Ammon's horn (tissue), 1 donor: Measurements from ENCODE around the gene EVC.

ENCODE experiments used
- DNase-seq: peaks from one replicate; pipeline ENCODE4 v3.0.0-alpha.2; 2016; ENCODE audit warnings: low spot score

Gene EVC

DNA sequence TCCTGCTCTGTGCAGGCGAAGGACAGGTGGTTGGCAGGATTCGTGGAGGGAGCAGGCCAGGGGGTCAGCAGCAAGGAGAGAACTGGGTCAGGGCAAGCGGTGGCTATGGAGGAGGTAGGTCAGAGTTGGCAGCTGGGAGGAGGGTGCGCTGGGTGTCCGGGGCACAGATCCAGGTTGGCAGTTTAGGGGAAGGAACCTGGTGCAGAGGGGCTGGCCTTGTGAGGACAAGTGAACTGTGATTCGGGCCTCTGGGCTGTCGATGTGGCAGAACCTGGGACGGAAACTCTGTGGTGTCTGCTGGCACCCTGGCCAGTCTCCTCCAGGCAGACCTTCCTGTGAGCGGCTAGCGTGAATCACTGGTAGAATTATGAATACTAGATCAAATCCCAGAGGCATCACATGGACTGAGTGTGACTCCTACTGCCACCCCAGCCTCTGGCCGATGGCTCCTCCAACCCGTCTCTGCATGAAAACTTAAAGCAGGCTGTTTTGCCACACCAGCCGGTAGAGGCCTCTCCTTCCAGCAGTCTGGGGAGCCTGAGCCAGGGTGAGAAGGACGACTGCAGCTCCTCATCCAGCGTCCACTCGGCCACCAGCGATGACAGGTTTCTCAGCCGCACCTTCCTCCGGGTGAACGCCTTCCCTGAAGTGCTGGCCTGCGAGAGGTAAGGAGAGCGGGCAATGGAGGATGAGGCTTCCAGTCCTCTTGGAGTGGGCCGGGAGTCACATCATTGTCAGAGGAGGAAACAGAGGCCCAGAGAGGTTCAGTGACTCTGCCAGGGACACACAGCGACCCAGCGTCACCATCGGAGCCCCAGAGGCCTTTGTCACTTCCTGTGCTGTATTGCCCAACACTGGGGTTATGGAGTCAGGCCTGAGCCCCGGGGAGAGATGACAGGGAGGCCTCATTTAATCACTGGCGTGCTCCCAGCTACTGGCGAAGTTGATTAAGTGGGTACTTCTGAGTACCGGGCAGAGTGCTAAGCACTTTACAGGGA, 20.3 kb downstream of the EVC start:
- DNase-seq: no peak

DNA sequence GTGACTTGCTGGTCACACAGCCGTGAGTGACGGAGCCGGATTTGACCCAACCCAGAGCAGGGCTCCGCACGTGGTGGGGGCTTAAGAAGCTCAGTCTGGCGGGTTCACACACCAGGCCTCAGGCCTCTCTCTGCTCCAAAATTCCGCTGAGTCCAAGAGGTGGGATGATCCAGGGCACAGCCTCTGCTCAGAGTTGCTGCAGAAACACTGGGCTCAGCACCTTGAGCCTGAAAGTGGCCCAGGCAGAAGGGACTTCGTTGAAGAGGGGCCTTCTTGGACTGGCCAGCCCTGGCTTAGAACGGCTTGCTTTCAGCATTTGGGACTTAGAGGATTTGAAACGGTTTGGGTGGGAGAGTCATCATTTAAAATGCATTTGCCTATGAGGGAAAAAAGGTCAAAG, 21.2 kb downstream of the EVC start:
- DNase-seq: no peak

- no peak for DNase-seq
Observed at GRCh38 chr4:5734853-5735252, 23.9 kb downstream of the EVC start.

DNA sequence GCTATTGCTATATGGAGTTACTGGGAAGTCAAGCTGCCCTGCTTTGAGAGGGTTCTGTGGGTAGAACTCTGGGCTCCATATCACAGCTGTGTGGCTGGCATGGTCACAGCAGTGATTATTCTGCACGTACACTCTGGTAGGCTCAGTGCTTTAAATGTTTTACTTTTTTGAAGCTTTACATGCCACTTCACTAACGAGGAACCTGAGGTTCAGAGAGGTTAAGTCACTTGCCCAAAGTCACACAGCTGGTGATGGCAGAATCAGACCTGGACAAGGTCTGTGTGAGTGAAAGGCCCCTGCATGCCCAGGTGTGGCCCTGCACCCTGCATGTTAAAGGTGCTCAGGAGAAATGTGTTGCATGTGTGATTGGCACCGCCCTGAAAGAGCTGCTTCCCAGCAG, 24.5 kb downstream of the EVC start:
- DNase-seq: no peak

DNA sequence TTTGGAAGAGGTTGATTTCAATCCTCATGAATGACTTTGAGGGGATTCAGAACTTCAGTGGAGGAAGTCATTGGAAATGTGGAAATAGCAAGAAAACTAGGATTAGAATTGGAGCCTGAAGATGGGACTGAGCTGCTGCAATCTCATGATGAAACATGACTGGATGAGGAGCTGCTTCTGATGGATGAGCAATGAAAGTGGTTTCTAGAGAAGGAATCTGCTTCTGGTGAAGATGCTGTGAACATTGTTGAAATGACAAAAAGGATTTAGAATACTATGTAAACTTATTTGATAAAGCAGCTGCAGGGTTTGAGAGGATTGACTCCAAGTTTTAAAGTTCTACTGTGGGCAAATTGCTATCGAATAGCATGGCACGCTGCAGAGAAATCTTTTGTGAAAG, 27.1 kb downstream of the EVC start:
- DNase-seq: no peak

GRCh38 chr4:5742388-5742787, 31.4 kb downstream of the EVC start:
- no peak for DNase-seq

DNA sequence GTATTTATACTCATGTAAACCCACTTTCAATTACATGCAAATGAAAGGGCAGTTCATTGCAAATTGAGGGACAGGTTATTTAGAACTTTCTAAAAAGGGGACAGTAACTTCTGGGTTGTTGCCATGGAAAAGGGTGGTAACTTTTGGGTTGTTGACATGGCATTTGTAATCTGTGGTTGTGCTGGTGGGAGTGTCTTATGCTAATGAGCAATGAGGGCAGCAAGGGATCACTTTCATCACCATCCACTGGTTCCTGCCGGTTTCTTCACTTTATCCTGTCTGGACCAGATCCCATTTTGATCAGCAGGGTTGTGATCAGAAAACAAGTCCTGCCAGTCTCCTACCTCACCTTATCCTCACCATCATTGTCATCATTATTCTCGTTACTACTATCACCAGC, 32.0 kb downstream of the EVC start:
- DNase-seq: no peak

DNA sequence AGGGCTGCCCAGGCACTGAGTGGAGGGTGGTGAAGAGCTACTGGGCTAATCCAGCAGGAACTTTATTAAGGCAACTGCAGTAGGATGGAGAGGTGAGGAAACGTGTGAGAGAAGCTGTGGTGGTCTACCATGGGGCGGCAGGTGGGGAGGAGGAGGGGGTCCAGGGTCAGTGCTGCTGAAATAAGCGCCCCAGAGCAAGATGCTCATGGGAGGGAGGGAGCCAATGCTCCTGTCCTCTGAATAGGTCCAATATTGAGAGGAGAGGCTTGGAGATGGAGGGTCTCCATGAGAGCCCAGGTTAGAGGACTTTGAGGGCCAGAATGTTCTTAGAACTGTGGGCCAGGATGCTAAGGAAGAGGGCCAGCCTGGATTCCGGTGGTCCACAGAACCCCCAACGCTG, 35.2 kb downstream of the EVC start:
- no peak for DNase-seq

DNA sequence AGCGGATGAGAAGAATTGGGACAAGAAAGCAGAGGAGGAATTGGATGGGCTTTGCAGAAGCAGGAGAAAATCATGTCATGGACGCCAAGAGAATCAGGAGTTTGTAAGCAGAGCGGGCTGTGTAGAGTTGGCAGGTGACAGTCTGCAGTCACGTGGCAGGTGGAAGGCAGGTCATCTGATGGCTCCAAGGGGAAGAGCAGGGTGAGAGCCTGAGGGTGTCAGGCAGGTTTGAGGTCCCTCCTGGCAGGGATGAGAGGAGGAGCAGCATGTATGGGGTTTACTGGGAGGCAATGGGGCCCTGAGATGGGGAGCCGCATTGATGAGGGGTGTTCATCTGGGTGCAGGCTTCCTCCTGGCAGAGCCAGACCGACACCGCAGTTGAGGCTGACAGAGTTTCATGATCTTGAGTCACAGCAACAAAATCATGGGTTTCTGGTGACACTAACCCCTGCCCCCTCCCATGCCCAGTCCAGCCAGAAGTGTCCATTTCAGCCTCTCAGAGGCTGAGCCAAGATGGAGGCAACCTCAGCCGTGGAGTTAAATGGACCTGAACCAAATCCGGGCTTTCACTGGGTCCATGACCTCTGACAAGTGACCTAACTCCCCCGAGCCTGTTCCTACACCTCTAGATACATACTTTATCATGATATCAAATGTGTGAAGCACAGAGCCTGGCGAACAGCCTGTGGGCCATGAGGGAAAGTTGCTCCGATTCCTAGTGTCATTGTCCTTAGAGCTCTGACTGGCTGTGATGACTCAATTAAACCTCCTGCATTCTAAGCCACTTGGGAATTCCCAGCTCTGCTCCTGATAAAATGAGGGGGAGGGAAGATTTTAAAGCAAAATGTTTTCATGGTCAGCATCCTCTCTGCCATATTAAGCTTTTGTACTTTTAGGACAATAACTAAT, 36.1 kb downstream of the EVC start:
- DNase-seq: no peak

DNA sequence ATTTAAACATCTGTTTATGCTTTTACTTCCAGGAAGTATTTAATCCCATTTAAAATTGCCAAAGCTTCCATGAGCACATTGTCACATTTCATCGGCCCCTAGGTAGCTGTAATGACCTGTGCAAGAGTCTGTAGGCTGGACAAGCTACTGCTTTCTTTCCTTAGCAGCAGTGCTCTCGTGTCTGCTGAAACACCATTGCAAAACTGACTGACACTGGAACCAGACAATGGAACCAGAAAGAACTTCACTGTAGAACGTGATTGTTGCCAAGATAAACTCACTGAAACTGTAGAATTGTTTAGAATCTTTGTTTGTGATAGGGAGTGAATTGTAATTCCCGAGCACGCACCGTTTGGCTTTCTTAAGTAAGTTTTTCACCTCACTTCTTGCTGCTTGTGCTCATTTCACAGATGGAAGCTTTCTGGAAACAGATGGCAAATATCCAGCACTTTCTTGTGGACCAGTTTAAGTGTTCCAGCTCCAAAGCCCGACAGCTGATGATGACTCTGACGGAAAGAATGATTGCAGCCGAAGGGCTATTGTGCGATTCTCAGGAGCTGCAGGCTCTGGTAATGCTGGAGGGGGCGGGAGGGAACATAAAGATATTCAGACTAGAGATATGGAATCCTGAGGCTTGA, 36.9 kb downstream of the EVC start:
- DNase-seq: no peak

DNA sequence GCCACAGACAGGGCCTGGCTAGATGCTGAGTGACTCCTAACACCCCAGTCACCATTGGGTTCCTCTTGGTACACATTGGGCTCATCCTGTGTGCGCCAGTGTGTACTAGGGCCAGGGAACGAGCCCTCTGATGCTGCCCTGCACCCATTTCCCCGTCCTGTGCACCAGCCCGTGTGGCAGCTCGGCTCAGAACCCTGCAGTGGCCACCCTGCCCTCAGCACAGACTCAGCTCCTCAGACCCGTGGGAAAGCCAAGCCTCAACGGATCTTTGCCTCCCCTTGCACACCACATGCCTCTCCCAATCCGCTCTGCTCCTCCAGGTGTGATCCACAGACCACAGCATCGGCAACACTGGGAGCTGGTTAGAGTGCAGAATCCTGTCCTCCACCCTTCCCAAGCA, 38.6 kb downstream of the EVC start:
- DNase-seq: no peak

GRCh38 chr4:5750052-5750945, 39.3 kb downstream of the EVC start:
- no peak for DNase-seq

GRCh38 chr4:5750946-5751665, 40.1 kb downstream of the EVC start:
- no peak for DNase-seq

- DNase-seq: no peak
Observed at GRCh38 chr4:5751666-5752375, 40.8 kb downstream of the EVC start.

DNA sequence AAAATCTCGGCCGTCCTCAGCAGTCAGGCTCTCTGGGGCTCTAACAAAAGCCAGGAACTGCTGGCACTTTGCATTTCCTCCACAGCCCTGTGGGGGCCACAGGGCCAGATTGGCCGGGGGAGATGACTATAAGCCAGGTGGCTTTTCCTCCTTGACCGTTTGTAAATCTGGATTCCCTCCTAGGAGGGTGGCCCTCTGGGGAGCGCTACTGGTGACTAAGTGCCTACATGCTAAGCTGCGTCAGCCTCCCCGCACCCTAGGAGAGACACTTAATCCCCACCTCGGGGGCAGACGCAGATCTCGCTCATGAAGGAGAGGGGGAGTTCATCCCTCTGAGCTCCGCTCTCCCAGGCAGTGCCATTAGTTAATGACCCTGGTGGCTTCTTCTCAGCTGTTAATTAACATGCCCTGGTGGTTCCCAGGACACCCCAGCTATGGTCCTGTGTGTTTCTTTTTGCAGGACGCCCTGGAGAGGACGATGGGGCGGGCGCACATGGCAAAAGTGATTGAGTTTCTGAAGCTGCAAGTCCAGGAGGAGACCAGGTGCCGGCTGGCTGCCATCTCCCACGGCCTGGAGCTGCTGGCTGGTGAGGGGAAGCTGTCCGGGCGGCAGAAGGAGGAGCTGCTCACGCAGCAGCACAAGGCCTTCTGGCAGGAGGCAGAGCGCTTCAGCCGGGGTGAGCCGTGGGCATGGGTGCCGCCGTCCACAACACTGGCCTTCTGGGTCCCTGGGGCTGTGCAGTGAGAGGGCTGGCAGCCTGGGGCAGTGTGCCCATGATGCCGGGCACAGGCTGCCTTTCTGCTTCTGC, 41.6 kb downstream of the EVC start:
- DNase-seq: no peak

GRCh38 chr4:5753366-5753765, 42.4 kb downstream of the EVC start:
- no peak for DNase-seq

- no peak for DNase-seq
Observed at GRCh38 chr4:5753766-5754528, 42.9 kb downstream of the EVC start.

DNA sequence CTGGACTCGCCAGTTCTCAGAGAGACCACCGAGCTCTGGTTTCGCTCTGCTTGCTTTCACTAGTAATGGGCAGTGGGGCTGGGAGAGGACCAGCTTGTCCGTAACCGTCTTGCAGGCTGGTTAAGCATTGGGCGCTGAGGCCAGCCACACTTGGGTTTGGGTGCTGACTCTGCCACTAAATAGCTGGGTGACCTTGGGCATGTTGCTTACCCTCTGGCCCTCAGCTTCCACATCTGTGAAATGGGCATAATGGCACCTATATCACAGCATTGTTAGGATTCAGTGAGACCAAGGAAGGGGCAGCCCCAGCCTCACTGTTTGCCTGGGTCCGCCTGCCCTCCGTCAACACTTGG, 43.5 kb downstream of the EVC start:
- DNase-seq: no peak

GRCh38 chr4:5755161-5755560, 44.2 kb downstream of the EVC start:
- DNase-seq: no peak
